ENCODE measurements around the gene NBPF8.
"Not testable (repeated sequence)": the region's sequence is repeated elsewhere in the genome, so short reads cannot be mapped to it uniquely, and the experiment has no call there.

Gene NBPF8, protein sequence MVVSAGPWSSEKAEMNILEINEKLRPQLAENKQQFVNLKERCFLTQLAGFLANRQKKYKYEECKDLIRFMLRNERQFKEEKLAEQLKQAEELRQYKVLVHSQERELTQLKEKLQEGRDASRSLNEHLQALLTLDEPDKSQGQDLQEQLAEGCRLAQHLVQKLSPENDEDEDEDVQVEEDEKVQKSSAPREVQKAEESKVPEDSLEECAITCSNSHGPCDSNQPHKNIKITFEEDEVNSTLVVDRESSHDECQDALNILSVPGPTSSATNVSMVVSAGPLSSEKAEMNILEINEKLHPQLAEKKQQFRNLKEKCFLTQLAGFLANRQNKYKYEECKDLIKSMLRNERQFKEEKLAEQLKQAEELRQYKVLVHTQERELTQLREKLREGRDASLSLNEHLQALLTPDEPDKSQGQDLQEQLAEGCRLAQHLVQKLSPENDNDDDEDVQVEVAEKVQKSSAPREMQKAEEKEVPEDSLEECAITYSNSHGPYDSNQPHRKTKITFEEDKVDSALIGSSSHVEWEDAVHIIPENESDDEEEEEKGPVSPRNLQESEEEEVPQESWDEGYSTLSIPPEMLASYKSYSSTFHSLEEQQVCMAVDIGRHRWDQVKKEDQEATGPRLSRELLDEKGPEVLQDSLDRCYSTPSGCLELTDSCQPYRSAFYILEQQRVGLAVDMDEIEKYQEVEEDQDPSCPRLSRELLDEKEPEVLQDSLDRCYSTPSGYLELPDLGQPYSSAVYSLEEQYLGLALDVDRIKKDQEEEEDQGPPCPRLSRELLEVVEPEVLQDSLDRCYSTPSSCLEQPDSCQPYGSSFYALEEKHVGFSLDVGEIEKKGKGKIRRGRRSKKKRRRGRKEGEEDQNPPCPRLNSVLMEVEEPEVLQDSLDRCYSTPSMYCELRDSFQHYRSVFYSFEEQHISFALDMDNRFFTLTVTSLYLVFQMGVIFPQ

DNA sequence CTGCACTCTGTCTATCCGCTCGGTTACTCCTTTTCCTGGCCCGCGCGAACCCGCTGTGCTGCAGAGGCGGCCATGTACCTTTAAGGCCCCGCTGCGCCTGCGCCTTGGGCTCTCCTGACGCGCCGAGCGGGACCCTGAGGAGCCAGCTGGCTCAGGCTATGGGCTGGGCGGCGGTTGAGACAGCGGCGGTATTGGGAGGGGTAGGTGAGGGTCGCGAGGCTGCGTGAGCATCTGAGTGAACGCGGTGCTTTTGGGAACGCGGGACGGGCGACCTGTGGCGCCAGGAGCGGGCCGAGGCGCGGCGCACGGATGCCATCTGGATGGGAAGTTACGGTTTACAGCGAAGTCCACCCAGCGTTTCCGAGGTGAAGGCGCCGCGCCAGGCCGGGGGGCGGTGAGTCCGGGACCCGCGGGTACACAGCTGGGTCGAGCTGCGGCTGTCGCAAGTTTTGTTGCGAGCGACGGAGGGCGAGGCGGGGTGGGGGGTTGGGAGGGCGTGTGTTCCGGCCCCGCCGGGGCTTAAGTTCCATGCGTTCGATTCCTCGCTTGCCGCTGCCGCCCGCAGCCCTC, at the start of gene NBPF8:
Gene NBPF8 (plus strand): TSS at position 125 of the 570 bp plus-strand sequence. CDS start 21,488 bp downstream, outside the sequence.
- DNase-seq: peak; percentile 58 to 60

DNA sequence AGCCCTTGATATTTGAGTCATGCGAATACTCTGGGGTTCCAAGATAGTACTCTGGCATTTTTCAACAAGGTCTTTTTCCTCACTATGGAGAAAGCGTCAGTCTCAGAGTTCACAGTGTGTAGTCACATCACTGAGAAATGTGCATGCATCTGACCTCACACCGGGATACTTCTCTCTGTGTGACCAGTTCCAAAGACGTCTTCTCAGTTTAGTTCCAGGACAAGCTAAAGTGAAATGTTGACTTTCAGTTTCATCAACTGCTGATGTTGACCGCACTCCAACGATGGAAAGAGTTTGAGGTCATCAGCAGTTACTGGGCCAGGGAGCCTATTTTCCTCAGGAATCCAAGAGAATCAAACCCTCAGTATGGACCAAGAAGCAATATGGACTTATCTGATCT, 47.1 kb upstream of the NBPF8 start:
- DNase-seq: not testable (repeated sequence)

DNA sequence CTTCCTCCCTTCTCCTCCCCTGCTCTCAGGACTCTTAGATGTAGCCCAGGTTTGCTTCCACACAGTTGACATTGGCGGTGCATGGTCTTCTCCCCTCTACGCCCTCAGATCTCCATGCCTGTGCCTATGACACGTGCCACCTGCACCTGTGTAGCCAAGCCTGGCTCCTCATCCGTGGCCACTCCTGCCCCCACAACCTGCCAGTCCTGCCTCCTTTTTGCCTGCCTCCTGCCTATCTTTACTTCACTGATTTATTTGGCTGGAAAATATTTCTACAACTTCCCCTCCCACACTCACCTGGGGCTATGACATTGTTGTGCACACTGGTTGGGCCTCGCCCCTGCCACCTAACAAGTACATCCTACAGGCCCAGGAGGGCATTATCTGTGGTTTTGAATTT, 28.2 kb upstream of the NBPF8 start:
- DNase-seq: not testable (repeated sequence)

DNA sequence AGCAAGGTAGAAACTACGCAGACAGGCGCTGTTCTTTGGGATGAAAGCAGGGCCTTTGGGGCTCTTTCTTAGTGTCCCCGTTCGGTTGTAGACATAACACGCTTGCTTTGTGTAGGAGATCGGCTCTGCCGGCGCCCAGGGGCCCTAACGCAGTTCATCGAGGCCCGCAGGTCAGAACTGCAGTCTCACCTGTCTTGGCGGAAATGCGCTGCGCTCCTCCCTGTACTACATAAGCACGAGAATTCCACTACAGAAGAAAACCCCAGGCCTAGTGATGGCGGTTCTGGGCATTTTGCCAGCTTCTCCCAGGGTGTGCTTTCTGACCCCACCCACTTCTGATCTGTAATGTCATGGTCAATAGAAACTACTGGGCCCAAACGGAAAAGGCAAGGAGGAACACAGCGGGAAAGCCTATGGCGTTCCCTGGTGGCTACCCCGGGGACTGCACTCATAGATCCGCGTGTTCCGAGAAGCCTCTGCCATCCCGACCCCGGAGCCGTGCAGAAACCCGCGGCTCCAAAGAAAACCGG, 26.2 kb upstream of the NBPF8 start:
- peak; percentile 85 to 86 for DNase-seq

DNA sequence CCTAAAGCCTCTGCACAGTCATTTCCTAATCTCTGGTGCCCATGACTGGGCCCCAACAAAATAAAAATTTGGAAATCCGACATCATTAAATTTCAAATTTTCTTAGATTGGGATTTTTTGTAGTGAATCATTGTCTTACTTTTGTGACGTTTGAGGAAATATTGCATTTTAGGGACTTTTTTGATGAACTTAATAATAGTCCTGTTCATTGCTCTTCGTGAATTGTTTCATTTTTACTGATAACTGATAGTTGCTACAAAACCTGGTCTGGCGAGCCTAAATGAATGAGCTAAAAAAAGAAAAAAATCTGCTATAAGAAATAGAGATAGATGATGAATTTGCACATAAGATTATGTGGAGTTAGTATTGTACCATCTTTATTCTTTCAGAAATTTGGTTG, 23.5 kb upstream of the NBPF8 start:
- not testable (repeated sequence) for DNase-seq

DNA sequence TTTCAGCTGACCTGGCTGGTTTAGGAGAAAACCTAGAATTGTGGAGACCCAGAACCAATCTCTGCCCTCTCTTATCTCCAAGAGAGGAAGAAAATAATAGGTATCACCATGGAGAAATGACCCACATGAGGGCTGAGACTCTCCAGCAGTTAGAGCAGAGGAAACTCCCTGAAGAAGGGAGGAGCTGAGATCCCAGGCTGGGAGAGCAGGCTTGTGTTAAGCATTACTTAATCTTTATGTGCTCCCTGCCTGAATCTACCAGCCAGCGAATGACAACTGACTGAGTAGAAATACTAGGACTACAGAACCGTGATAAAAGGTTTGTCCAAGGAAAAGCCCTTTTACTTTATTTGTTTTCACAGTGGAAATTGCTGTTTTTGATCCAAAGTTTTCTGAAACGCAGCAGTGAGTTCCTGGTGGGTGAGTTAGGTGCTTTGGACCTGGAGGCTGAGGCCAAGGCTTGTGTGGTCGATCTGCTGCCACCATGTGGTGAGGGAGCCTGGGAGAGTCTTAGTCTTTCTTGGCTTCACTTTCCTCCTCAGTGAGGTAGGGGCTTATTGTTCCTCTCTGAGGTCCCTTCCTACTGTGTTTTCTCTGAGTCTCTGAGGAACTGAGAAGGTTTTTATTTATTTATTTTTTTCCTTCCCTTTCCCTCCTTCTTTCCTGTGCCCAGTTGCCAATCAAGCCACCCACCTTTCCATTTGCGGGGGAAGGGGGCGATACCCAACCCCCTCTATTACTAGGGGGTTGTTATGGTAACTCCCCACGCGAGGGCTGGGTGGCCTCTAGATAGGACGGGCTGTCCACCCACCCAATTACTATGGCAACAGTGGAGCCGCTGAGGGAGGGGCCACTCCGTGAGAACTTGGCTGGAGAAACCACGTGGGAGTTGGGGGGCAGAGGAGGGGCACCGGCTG, 21.3 kb upstream of the NBPF8 start:
- not testable (repeated sequence) for DNase-seq

DNA sequence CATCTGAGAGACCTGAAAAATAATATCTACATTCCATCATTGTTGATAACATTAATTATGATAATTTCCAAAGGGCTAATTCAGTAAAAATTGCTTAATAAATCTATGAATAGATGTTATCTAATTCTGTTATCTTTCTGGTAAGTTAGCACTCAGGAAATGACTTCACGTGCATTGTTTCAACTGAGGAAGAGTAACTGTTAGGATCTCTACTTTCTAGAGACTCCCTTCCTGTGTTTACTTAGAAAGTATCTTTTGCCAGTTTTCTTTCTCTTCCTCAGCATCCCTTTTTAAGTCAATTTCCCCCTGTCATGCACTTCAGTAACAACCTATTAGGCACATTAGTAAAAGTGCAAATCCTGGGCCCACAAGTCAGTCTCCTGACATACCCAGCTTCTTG, 9.5 kb upstream of the NBPF8 start:
- not testable (repeated sequence) for DNase-seq

DNA sequence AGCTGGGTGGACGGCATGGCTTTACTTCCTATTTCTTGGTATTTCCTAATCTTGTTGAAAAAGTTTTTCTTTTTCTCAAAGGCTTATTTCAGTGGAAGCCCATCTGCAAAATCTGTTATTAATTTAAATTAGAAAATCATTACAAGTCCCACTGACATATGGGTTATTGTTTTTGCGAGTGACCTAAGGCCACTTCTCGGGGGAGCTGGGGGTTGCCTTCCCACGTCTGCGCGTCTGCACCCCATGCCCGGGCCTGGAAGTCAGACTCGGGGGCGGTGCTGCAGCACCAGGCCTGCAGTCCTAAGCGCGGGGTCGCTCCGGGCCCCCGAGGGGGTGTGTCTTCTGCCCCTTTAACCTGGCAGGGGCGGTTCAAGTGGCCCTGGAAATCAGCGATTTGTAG, 384 bp upstream of the NBPF8 start:
- not testable (repeated sequence) for DNase-seq

DNA sequence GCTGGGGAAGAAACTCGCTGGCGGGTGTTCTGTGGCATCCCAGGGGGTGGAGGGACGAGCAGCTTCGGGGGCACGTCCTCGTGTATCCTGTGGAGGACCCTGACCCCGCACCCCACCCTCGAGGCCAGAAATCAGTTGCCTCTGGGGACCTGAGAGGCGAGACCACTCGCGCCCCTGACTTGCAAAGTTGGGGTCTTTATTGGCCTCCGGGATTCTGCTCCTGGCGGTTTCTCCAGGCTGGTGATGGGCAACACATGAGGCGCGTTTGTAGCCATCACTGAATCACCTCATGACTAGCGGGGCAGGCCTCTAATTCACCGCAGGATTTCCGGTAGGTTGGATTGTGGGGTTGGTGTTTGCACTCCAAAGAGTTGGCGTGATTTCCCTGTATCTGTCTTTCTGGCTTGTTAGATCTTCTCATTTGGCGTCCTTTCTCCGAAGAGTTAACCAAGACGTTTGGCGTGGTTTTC, 692 bp downstream of the NBPF8 start:
- DNase-seq: peak; percentile 5 to 19

DNA sequence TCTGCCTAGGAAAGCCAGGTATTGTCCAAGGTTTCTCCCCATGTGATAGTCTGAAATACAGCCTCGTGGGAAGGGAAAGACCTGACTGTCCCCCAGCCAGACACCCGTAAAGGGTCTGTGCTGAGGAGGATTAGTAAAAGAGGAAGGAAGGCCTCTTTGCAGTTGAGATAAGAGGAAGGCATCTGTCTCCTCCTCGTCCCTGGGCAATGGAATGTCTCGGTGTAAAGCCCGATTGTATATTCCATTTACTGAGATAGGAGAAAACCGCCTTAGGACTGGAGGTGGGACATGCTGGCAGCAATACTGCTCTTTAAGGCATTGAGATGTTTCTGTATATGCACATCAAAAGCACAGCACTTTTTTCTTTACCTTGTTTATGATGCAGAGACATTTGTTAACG, 10.2 kb downstream of the NBPF8 start:
- DNase-seq: not testable (repeated sequence)

DNA sequence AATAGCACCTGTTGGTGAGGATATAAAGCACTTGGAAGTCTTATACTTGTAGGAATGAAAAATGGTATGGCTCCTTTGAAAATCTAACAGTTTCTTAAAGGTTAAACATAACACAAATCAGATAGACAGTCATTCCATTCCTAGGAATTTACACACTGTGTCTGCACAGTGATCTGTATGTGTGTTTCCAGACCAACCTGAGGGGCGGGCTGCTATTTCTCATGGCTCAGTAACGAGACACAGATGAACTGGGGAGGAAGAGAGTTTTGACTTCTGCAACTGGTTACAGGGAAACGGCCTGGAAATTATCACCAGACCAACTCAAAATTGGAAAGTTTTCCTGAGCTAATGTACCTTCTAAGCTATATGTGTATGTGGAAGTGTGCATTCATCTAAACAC, 16.8 kb downstream of the NBPF8 start:
- not testable (repeated sequence) for DNase-seq

DNA sequence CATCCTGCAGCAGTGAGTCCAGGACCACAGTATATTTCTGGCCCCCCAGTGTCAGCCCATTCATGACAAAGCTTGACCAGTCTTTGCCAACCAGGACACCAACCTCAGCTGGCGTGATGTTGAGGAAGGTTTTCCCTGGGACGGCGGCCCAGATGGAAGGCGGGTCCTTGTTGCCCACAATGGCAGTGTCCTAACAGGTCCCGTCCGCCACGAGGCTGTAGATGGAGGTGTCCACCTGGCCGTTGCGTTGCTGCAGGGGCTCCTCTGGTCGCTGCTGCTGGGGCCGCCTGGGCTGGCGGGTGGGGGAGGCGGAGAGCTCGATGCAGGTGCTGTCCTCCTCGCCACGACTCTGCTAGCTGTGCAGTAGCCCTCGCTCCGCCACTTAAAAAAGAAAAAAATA, 19.0 kb downstream of the NBPF8 start:
- DNase-seq: not testable (repeated sequence)

DNA sequence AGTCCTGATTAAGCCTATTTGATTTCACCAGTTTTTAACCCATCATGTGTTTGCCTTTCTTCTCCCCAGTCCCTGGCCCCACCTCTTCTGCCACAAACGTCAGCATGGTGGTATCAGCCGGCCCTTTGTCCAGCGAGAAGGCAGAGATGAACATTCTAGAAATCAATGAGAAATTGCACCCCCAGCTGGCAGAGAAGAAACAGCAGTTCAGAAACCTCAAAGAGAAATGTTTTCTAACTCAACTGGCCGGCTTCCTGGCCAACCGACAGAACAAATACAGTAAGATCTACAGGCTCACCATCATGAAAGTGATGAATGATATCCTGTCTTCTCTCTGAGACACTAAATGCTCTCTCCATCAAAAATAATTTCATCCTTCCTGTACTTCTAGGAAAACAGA, 34.3 kb downstream of the NBPF8 start:
- DNase-seq: not testable (repeated sequence)

All from erythroblast (primary cell).